Mammary epithelial cell (primary cell): ENCODE measurements around the gene TBC1D14.
A peak's percentile ranks its signal among the peaks of the same experiment; 100 is the strongest.

Experiments
- EZH2 ChIP-seq: IDR thresholded peaks from 2 replicates; pipeline ENCODE4 v1.6.1; 2012; ENCODE audit warnings: low read length, inconsistent platforms, borderline replicate concordance
- TF ChIP-seq, protein P1 (sequence below), 2 donors: IDR thresholded peaks in 1 of 2; conservative IDR thresholded peaks in 1 of 2; 2 replicates each; pipeline ENCODE4 v1.5.1; 2011 to 2012; ENCODE audit warnings: inconsistent platforms in 2 of 2, low read length in 2 of 2, mild to moderate bottlenecking in 2 of 2, control low read depth in 1 of 2, low read depth in 1 of 2; ENCODE audit not compliant: insufficient read depth in 1 of 2; ENCODE audit errors: extremely low read depth in 1 of 2

DNA sequence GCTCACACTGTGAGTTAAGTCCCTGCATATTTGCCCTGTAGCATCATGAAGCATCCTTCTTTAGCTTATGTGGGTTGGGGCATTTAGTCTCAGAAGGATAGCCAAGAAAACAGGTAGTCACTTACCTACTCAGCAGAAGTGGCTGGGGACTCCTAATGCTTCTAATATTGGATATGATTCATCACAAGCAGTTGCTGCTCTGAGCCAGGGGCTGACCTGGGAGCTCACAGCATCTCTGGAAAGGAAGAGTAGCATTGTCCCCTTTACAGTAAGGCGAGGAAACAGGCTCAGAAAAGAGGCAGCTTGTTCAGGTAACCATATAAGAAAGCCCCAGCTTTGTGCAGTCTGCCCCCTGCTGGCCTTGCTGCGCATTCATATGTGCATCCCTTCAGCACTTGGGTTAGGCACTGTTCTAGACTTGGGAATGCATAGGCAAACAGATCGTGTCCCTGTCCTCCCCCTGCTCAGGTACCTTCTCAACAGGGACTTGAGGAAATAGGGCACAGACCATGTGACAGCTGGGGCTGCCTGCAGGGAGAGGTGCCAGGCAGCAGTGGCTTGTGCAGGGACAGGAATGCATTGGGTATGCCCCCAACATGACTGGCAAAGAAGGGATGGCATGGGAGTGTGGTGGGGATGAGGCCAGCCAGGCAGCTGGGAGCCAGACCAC, 35.7 kb upstream of the TBC1D14 start:
- TF ChIP-seq, protein P1, sequence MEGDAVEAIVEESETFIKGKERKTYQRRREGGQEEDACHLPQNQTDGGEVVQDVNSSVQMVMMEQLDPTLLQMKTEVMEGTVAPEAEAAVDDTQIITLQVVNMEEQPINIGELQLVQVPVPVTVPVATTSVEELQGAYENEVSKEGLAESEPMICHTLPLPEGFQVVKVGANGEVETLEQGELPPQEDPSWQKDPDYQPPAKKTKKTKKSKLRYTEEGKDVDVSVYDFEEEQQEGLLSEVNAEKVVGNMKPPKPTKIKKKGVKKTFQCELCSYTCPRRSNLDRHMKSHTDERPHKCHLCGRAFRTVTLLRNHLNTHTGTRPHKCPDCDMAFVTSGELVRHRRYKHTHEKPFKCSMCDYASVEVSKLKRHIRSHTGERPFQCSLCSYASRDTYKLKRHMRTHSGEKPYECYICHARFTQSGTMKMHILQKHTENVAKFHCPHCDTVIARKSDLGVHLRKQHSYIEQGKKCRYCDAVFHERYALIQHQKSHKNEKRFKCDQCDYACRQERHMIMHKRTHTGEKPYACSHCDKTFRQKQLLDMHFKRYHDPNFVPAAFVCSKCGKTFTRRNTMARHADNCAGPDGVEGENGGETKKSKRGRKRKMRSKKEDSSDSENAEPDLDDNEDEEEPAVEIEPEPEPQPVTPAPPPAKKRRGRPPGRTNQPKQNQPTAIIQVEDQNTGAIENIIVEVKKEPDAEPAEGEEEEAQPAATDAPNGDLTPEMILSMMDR (conservative IDR thresholded peaks at IDR 0.05 in 1 of 2, IDR thresholded peaks at IDR 0.05 in 1 of 2; ENCODE audit: extremely low read depth in 1 of 2, insufficient read depth in 1 of 2, low read depth in 1 of 2, low read length in 2 of 2): peak; percentile 87 to 98
- no peak for TF ChIP-seq EZH2
